Measurements from ENCODE around the gene RPS15. TPM values are rescaled to one million over a fixed set of nuclear protein-coding genes. Genes with fewer than 3 reads are reported as not detected.

Gene RPS15
- total and polyA plus RNA-seq, 2 donors = 789 to 3,095 TPM

- WGBS = 97% methylated on average over 19 of the region's 19 CpGs
- Histone ChIP-seq H3K27me3 (ENCODE audit: control insufficient read depth in 2 of 2, insufficient read depth in 1 of 2, low read length in 1 of 2) (peaks cover 15 to 24% of the 10 kb centered on the region in 2 donors), H3K9me3 (ENCODE audit: control insufficient read depth in 2 of 2, insufficient read depth in 1 of 2, low read length in 1 of 2) (peaks cover 0 to 8% of the 10 kb centered on the region in 2 donors), H3K4me3 (ENCODE audit: low read length in 2 of 2) (no peak overlapping the region), H3K36me3 (ENCODE audit: control insufficient read depth in 2 of 2, insufficient read depth in 2 of 2, low read length in 1 of 2) (peaks cover 5 to 9% of the 10 kb centered on the region in 2 donors), H3K27ac (ENCODE audit: low read depth in 1 of 2, low read length in 1 of 2) (no peak overlapping the region), H3K4me1 (ENCODE audit: control insufficient read depth in 2 of 2, insufficient read depth in 2 of 2, low read length in 2 of 2) (peaks cover 8 to 40% of the 10 kb centered on the region in 2 donors)
- DNase-seq (ENCODE audit: low read depth in 6 of 9, low spot score in 9 of 9) = no peak
These were observed 39.1 kb upstream of the RPS15 start for GRCh38 chr19:1399079-1399478.

GRCh38 chr19:1399745-1400144, 38.5 kb upstream of the RPS15 start:
- H3K27ac ChIP-seq (ENCODE audit: low read depth in 1 of 2, low read length in 1 of 2) = no peak overlapping the region
- no peak for DNase-seq (ENCODE audit: low read depth in 6 of 9, low spot score in 9 of 9)
- peaks cover 8 to 38% of the 10 kb centered on the region in 2 donors for H3K4me1 ChIP-seq (ENCODE audit: control insufficient read depth in 2 of 2, insufficient read depth in 2 of 2, low read length in 2 of 2)
- WGBS = 98% methylated on average over 15 of the region's 15 CpGs
- no peak overlapping the region for H3K4me3 ChIP-seq (ENCODE audit: low read length in 2 of 2)
- peaks cover 0 to 8% of the 10 kb centered on the region in 2 donors for H3K9me3 ChIP-seq (ENCODE audit: control insufficient read depth in 2 of 2, insufficient read depth in 1 of 2, low read length in 1 of 2)
- peaks cover 15 to 24% of the 10 kb centered on the region in 2 donors for H3K27me3 ChIP-seq (ENCODE audit: control insufficient read depth in 2 of 2, insufficient read depth in 1 of 2, low read length in 1 of 2)
- H3K36me3 ChIP-seq (ENCODE audit: control insufficient read depth in 2 of 2, insufficient read depth in 2 of 2, low read length in 1 of 2) = peaks cover 4 to 7% of the 10 kb centered on the region in 2 donors

DNA sequence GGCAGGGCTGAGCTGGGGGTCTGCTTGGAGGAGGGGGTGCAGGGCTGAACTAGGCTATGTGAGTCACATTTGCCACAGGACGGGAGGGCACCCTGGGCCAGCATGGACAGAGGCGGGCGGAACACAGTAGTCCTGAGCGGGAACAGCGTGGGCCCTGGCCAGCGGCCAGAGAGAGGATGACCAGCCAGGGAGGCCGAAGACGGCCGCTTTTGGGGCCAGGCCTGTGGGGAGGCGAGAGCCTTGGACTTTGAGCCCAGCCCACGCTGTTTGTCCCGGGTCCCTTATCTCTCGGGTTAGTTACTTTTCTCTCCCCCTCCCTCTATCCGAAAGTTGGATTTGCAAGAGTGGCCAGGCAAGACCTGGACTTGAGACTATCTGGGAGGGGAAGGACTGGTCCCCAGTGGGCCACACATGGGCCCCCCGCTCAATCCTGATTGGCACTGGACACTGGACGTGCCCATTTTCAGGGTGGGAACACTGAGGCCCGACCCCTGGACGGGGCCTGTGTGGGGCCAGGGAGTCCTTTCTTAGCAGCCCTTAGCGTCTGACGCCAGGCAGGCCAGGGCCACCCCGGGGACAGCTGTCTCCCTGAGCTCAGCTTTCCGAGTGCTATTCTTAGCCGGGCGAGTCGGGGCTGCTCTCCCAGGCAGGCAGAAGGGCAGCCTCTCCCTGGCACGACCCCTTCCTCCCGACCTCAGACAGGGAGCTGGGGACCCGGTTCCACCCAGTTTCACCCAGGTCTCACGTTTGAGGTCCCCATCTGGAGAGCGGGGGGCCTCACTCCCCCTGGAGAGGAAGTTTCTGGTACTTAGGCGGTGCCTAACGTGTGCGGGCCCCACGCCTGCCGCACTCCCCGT, 37.7 kb upstream of the RPS15 start:
- Histone ChIP-seq H3K9me3 (ENCODE audit: control insufficient read depth in 2 of 2, insufficient read depth in 1 of 2, low read length in 1 of 2) (peaks cover 0 to 8% of the 10 kb centered on the region in 2 donors), H3K27ac (ENCODE audit: low read depth in 1 of 2, low read length in 1 of 2) (peak overlapping the region in 1 of 2 donors; percentile 40), H3K27me3 (ENCODE audit: control insufficient read depth in 2 of 2, insufficient read depth in 1 of 2, low read length in 1 of 2) (peaks cover 15 to 24% of the 10 kb centered on the region in 2 donors), H3K36me3 (ENCODE audit: control insufficient read depth in 2 of 2, insufficient read depth in 2 of 2, low read length in 1 of 2) (peaks cover 0 to 4% of the 10 kb centered on the region in 2 donors), H3K4me1 (ENCODE audit: control insufficient read depth in 2 of 2, insufficient read depth in 2 of 2, low read length in 2 of 2) (peaks cover 8 to 32% of the 10 kb centered on the region in 2 donors), H3K4me3 (ENCODE audit: low read length in 2 of 2) (peak overlapping the region; percentile 40 to 76)
- WGBS = 43% methylated on average over 36 of the region's 36 CpGs
- peak in 4 of 9 donors; percentile 19 to 62 (median 43) for DNase-seq (ENCODE audit: low read depth in 6 of 9, low spot score in 9 of 9)

- Histone ChIP-seq H3K36me3 (ENCODE audit: control insufficient read depth in 2 of 2, insufficient read depth in 2 of 2, low read length in 1 of 2) (no peaks in the 10 kb centered on the region), H3K9me3 (ENCODE audit: control insufficient read depth in 2 of 2, insufficient read depth in 1 of 2, low read length in 1 of 2) (peaks cover 0 to 8% of the 10 kb centered on the region in 2 donors), H3K27me3 (ENCODE audit: control insufficient read depth in 2 of 2, insufficient read depth in 1 of 2, low read length in 1 of 2) (peaks cover 15 to 24% of the 10 kb centered on the region in 2 donors), H3K27ac (ENCODE audit: low read depth in 1 of 2, low read length in 1 of 2) (peak within 1 kb of the TSS in 1 of 2 donors; percentile 40), H3K4me1 (ENCODE audit: control insufficient read depth in 2 of 2, insufficient read depth in 2 of 2, low read length in 2 of 2) (peaks cover 8 to 31% of the 10 kb centered on the region in 2 donors), H3K4me3 (ENCODE audit: low read length in 2 of 2) (peak within 1 kb of the TSS; percentile 40 to 76)
- peak in 5 of 9 donors; percentile 23 to 75 (median 60) for DNase-seq (ENCODE audit: low read depth in 6 of 9, low spot score in 9 of 9)
- WGBS = 2% methylated on average over 87 of the region's 87 CpGs
These were observed 36.9 kb upstream of the RPS15 start, which contains the start of gene GAMT for GRCh38 chr19:1401138-1401888. Gene GAMT (minus strand): TSS chr19:1401542. CDS start chr19:1401476, 66 bp downstream.

DNA sequence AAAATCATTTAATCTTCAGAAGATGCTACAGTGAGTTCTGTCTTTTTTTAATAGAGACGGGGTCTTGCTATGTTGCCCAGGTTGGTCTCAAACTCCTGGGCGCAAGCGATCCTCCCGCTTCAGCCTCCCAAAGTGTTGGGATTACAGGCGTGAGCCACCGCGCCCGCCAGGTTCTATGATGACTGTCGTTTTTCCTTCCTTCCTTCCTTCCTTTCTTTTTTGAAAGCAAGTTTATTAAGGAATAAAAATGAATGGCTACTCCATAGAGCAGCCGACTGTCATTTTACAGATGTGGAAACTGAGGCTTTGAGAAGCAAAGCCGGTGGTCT, 36.3 kb upstream of the RPS15 start:
- peak overlapping the region in 1 of 2 donors; percentile 76 for H3K4me3 ChIP-seq (ENCODE audit: low read length in 2 of 2)
- H3K4me1 ChIP-seq (ENCODE audit: control insufficient read depth in 2 of 2, insufficient read depth in 2 of 2, low read length in 2 of 2) = peaks cover 8 to 31% of the 10 kb centered on the region in 2 donors
- H3K36me3 ChIP-seq (ENCODE audit: control insufficient read depth in 2 of 2, insufficient read depth in 2 of 2, low read length in 1 of 2) = no peaks in the 10 kb centered on the region
- H3K9me3 ChIP-seq (ENCODE audit: control insufficient read depth in 2 of 2, insufficient read depth in 1 of 2, low read length in 1 of 2) = peaks cover 0 to 8% of the 10 kb centered on the region in 2 donors
- no peak overlapping the region for H3K27ac ChIP-seq (ENCODE audit: low read depth in 1 of 2, low read length in 1 of 2)
- peaks cover 15 to 24% of the 10 kb centered on the region in 2 donors for H3K27me3 ChIP-seq (ENCODE audit: control insufficient read depth in 2 of 2, insufficient read depth in 1 of 2, low read length in 1 of 2)
- DNase-seq (ENCODE audit: low read depth in 6 of 9, low spot score in 9 of 9) = no peak
- WGBS = 49% methylated on average over 11 of the region's 11 CpGs

DNA sequence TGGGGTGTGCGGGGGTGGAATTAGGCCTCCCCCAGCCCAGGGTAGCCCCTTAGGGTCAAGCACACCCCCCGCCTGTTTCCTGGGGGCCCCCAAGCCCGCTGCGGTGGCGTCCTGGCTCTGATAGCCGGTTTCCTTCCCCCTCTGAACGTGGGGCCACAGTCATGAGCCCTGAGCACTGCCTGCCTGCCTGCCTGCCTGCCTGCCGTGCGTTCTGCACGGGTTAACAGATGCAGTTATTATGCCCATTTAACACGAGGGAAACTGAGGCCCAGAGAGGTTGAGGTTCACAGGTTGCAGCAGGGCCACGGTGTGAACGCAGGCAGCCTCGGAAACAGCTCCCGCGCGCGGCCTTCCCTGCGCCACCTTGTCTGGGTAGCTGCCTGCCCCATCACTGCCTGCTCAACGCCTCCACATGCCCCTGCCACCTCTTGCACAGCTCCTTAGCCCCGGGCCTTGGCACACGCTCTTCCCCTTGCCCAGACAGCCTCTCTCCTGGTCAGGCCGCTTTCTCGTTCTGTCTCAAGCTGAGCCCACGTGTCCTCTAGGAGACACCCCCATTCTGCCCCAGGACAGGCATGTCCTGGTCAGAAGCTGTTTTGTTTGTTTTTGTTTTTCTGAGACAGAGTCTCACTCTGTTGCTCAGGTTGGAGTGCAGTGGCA, 35.7 kb upstream of the RPS15 start:
- no peak overlapping the region for H3K4me3 ChIP-seq (ENCODE audit: low read length in 2 of 2)
- no peaks in the 10 kb centered on the region for H3K36me3 ChIP-seq (ENCODE audit: control insufficient read depth in 2 of 2, insufficient read depth in 2 of 2, low read length in 1 of 2)
- WGBS = 26% methylated on average over 25 of the region's 25 CpGs
- peaks cover 8 to 33% of the 10 kb centered on the region in 2 donors for H3K4me1 ChIP-seq (ENCODE audit: control insufficient read depth in 2 of 2, insufficient read depth in 2 of 2, low read length in 2 of 2)
- H3K9me3 ChIP-seq (ENCODE audit: control insufficient read depth in 2 of 2, insufficient read depth in 1 of 2, low read length in 1 of 2) = peaks cover 0 to 8% of the 10 kb centered on the region in 2 donors
- peaks cover 15 to 24% of the 10 kb centered on the region in 2 donors for H3K27me3 ChIP-seq (ENCODE audit: control insufficient read depth in 2 of 2, insufficient read depth in 1 of 2, low read length in 1 of 2)
- no peak overlapping the region for H3K27ac ChIP-seq (ENCODE audit: low read depth in 1 of 2, low read length in 1 of 2)
- DNase-seq (ENCODE audit: low read depth in 6 of 9, low spot score in 9 of 9) = no peak

DNA sequence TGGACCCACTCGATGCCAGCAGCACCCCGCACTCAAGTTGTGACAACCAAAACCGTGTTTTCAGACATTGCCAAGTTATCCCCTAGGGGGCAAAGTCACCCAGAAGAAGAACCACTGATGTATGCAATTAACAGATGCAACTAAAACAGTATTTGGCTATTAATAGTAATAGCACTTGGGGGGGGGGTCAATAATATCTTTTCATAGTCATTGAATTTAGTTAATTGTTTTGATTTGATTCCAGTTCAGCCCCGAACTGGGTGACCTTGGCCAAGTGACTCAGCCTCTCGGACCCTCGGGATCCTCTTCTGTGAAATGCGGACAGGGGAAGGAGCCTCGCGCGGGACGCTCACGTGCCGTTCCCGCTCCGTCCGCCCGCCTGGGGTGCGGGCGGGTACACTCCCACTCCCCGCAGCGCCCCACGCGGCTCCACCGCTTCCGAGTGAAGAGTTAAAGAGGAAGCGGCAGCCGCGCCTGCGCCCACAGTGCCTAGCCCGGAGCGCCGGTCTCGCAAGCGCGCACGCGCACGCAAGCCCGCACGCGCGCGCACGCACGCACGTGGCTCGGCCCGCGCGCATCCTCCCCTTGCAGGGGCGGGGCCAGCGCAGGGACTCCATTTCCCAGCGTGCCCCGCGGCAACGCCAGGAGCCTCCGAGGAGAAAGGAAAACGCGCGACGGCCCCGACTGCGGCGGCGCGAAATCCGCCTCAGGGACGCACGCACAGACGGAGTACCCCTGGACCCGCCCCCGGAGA, 31.2 kb upstream of the RPS15 start:
- DNase-seq (ENCODE audit: low read depth in 6 of 9, low spot score in 9 of 9) = peak; percentile 91 to 100 (median 99)
- H3K4me1 ChIP-seq (ENCODE audit: control insufficient read depth in 2 of 2, insufficient read depth in 2 of 2, low read length in 2 of 2) = peaks cover 14 to 45% of the 10 kb centered on the region in 2 donors

More for the DNA sequence above, 31.2 kb upstream of the RPS15 start:
- Histone ChIP-seq H3K27me3 (ENCODE audit: control insufficient read depth in 2 of 2, insufficient read depth in 1 of 2, low read length in 1 of 2) (peaks cover 11 to 17% of the 10 kb centered on the region in 2 donors), H3K27ac (ENCODE audit: low read depth in 1 of 2, low read length in 1 of 2) (peak overlapping the region; percentile 72 to 76), H3K9me3 (ENCODE audit: control insufficient read depth in 2 of 2, insufficient read depth in 1 of 2, low read length in 1 of 2) (peaks cover 0 to 8% of the 10 kb centered on the region in 2 donors), H3K36me3 (ENCODE audit: control insufficient read depth in 2 of 2, insufficient read depth in 2 of 2, low read length in 1 of 2) (peaks cover 7 to 24% of the 10 kb centered on the region in 2 donors), H3K4me3 (ENCODE audit: low read length in 2 of 2) (peak overlapping the region; percentile 50 to 95)
- under 1% methylated on average over 72 of the region's 72 CpGs for whole genome bisulfite sequencing

Measured in thymus (tissue), 11 donors.